ENCODE measurements around the gene MARCHF3.
A peak's percentile ranks its signal among the peaks of the same experiment; 100 is the strongest.

MARCHF3 gene

GRCh38 chr5:127002390-127002789, 28.0 kb downstream of the MARCHF3 start:
- no peak for DNase-seq (ENCODE audit: extremely low read depth, insufficient read length)
- Histone ChIP-seq H3K36me3 (ENCODE audit: control insufficient read depth, insufficient read depth, low read length) (no peaks in the 10 kb centered on the region), H3K4me3 (replicated peaks; ENCODE audit: low read depth, low read length) (no peak overlapping the region), H3K27me3 (replicated peaks; ENCODE audit: control insufficient read depth, insufficient read depth, low read length) (no peaks in the 10 kb centered on the region)
- no peak for TF ChIP-seq CTCF (IDR thresholded peaks at IDR 0.05; ENCODE audit: insufficient read depth, low read length, poor library complexity, severe bottlenecking)

- no peak for TF ChIP-seq CTCF (IDR thresholded peaks at IDR 0.05; ENCODE audit: insufficient read depth, low read length, poor library complexity, severe bottlenecking)
- no peak for DNase-seq (ENCODE audit: extremely low read depth, insufficient read length)
- H3K36me3 ChIP-seq (ENCODE audit: control insufficient read depth, insufficient read depth, low read length) = no peaks in the 10 kb centered on the region
- no peaks in the 10 kb centered on the region for H3K27me3 ChIP-seq (replicated peaks; ENCODE audit: control insufficient read depth, insufficient read depth, low read length)
- H3K4me3 ChIP-seq (replicated peaks; ENCODE audit: low read depth, low read length) = no peak overlapping the region
Observed at GRCh38 chr5:127001621-127002296, 28.6 kb downstream of the MARCHF3 start.

- DNase-seq (ENCODE audit: extremely low read depth, insufficient read length) = no peak
- TF ChIP-seq CTCF (IDR thresholded peaks at IDR 0.05; ENCODE audit: insufficient read depth, low read length, poor library complexity, severe bottlenecking) = no peak
Observed at GRCh38 chr5:126998895-126999570, 31.3 kb downstream of the MARCHF3 start.

GRCh38 chr5:126998201-126998631, 32.1 kb downstream of the MARCHF3 start:
- peak; percentile 12 for TF ChIP-seq CTCF (IDR thresholded peaks at IDR 0.05; ENCODE audit: insufficient read depth, low read length, poor library complexity, severe bottlenecking)
- H3K27me3 ChIP-seq (replicated peaks; ENCODE audit: control insufficient read depth, insufficient read depth, low read length) = no peaks in the 10 kb centered on the region
- no peak overlapping the region for H3K4me3 ChIP-seq (replicated peaks; ENCODE audit: low read depth, low read length)
- DNase-seq (ENCODE audit: extremely low read depth, insufficient read length) = no peak
- no peaks in the 10 kb centered on the region for H3K36me3 ChIP-seq (ENCODE audit: control insufficient read depth, insufficient read depth, low read length)

More at GRCh38 chr5:126998895-126999570, 31.3 kb downstream of the MARCHF3 start:
- no peak overlapping the region for H3K4me3 ChIP-seq (replicated peaks; ENCODE audit: low read depth, low read length)
- H3K36me3 ChIP-seq (ENCODE audit: control insufficient read depth, insufficient read depth, low read length) = no peaks in the 10 kb centered on the region
- no peaks in the 10 kb centered on the region for H3K27me3 ChIP-seq (replicated peaks; ENCODE audit: control insufficient read depth, insufficient read depth, low read length)

- DNase-seq (ENCODE audit: extremely low read depth, insufficient read length) = no peak
- no peaks in the 10 kb centered on the region for H3K27me3 ChIP-seq (replicated peaks; ENCODE audit: control insufficient read depth, insufficient read depth, low read length)
- H3K36me3 ChIP-seq (ENCODE audit: control insufficient read depth, insufficient read depth, low read length) = no peaks in the 10 kb centered on the region
- no peak overlapping the region for H3K4me3 ChIP-seq (replicated peaks; ENCODE audit: low read depth, low read length)
- no peak for TF ChIP-seq CTCF (IDR thresholded peaks at IDR 0.05; ENCODE audit: insufficient read depth, low read length, poor library complexity, severe bottlenecking)
Observed at GRCh38 chr5:126995689-126996088, 34.7 kb downstream of the MARCHF3 start.

Measured in GM06990 (cell line).